GOT3 (cell line): ENCODE results near the gene SLC12A1.
"Not testable (repeated sequence)": the region's sequence is repeated elsewhere in the genome, so short reads cannot be mapped to it uniquely, and the experiment has no call there.

Source experiments
- DNase-seq: peaks from one replicate; lab custom pipeline; 2025; ENCODE audit warnings: mixed read lengths; lab: John Stamatoyannopoulos, UW

SLC12A1 gene

DNA sequence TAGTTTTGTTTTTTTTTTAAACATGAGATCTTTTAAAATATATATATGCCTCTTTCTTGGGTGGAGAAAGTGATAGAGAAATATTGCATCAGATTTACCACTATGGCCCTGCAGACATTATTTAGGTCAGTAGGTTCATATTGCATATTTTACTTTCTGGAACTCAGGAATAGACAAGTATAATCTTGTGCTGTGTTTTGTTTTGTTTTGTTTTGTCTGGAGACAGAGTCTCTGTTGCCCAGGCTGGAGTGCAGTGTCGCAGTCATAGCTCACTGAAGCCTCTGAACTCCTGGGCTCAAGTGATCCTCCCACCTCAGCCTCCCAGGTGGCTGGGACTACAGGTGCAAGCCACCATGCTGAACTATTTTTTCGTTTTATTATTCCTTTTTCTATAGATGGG lies 103.6 kb downstream of the SLC12A1 start:
- DNase-seq: no peak

GRCh38 chr15:48313216-48313615 lies 107.1 kb downstream of the SLC12A1 start:
- no peak for DNase-seq

DNA sequence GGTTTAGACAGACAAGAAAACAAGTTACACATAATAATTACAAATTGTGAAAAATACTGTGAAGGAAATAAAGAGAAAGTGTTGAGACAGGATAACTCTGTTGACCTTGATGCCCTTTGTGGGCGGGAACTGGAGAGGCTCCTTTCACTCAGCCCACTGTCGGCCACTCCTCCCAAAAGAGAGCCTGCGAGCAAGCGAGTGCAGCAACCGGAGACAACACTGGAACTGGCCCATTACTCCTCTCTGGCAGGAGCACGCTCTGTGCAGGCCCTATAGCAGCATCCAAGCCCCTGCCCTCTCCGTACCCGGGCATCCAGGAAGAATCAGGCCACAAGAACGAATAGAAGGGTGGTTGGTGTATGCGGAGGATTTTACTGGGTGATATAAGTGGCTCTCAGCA lies 108.9 kb downstream of the SLC12A1 start:
- DNase-seq: no peak

GRCh38 chr15:48317221-48317620 lies 111.1 kb downstream of the SLC12A1 start:
- no peak for DNase-seq

DNA sequence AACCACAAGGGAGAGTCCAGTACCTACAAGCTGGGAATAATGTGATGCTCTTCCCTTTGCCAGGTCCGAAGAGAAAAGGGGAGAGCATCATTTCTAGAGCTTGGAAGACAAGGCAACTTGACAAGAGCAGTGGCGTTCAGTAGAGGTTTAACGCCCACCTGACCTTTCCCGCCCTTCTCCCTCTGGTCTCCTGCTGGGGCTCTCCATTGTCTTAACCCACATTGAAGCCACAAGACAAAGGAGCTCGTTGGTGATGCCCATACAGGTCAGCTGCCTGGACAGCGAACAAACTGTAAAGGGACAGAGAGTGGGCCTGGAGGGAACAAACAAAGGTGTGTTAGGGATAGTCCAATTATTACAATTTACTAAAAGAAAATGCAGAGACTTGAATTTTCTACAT lies 112.0 kb downstream of the SLC12A1 start:
- DNase-seq: no peak

GRCh38 chr15:48323294-48323693 lies 117.2 kb downstream of the SLC12A1 start:
- no peak for DNase-seq

- DNase-seq: no peak
These were observed 118.8 kb downstream of the SLC12A1 start for GRCh38 chr15:48324949-48325348.

GRCh38 chr15:48325400-48325799 lies 119.3 kb downstream of the SLC12A1 start:
- no peak for DNase-seq

DNA sequence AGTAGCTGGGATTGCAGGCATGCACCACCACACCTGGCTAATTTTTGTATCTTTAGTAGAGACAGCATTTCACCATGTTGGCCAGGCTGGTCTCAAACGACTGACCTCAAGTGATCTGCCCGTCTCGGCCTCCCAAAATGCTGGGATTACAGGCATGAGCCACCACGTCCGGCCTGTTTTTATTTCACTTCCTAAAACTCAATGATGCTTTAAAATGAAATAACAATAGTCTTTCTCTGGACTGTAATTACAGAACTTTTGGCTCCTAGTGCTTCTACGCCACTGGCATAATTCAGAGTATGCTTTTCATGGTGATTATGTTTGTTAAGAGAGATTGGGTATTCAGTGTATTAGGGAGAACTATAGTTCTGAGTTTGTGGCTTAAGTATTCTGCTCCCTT lies 120.1 kb downstream of the SLC12A1 start:
- DNase-seq: not testable (repeated sequence)

- no peak for DNase-seq
These were observed 124.1 kb downstream of the SLC12A1 start for GRCh38 chr15:48330105-48330785.

DNA sequence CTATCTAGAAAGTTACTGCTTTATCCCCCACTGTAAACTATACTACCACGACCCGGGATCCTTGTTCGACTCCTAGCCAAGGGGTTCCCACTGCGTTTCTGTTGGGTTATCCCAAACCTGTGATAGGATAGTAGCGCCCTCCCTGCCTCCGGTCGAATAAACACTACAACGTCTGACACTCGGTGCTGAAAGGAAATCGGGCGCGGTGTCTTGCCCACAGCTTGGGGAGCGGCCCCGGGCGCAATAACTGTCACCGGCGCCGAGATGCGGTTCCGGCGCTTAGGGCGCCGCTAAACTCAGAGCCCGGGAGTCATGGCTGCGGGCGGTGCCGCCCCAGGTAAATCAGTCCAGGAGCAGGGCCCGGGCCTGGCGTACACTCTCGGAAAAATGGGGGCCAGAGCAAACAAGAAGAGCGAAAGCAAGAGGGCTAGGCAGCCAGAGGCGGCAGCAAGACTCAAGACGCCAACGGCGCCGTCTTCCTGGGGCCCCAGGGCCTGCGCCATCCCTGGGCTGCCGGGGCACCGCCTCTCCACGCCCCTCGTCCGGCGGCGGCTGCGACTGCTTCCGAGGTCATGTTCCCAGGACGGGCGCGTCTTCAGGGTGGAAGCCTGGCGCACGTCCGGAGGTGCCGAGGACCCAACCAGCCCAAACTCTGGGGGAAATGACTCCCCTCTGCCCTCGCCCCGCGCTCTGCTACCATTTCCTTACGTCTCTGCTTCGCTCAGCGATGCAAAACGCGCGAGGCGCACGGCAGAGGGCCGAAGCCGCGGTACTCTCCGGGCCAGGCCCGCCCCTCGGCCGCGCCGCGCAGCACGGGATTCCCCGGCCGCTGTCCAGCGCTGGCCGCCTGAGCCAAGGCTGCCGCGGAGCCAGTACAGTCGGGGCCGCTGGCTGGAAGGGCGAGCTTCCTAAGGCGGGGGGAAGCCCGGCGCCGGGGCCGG lies 125.0 kb downstream of the SLC12A1 start, which contains the start of gene DUT:
TSS of gene DUT (plus strand) at position 575 of the 941 bp plus-strand sequence. CDS start at position 662, 87 bp downstream.
- peak; percentile 70 for DNase-seq

DNA sequence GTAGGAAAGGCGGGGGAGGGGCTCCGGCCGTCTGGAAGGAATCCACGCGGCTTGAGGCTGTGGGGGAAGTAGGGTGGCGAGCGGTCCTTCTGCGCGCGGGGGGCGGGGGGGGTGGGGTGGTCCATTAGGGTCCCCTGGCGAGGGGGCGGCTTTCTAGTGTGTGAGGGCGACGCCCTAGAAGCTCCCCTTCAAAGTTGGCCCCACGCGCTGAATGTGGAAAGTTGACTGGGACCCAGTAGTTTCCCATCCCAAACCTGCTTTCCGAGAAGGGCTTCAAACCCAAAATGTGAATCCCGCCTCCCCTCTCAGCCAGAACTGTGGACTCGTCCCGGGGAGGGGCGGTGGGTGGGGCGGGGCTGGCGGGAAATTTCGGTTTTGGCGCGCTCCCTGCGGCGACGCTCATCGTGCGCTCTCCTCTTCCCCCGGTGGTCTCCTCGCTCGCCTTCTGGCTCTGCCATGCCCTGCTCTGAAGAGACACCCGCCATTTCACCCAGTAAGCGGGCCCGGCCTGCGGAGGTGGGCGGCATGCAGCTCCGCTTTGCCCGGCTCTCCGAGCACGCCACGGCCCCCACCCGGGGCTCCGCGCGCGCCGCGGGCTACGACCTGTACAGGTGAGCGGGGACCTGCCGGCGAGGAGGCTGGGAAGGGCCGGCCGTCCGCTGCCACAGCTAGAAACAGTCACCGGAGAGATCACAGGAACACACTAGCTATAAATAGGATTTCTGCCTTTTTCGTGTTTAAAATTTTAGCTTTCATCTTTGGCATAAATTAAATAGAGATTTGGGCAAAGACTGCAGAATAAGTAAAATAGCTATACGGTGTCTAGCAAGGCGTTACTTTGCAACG lies 125.9 kb downstream of the SLC12A1 start:
- no peak for DNase-seq

DNA sequence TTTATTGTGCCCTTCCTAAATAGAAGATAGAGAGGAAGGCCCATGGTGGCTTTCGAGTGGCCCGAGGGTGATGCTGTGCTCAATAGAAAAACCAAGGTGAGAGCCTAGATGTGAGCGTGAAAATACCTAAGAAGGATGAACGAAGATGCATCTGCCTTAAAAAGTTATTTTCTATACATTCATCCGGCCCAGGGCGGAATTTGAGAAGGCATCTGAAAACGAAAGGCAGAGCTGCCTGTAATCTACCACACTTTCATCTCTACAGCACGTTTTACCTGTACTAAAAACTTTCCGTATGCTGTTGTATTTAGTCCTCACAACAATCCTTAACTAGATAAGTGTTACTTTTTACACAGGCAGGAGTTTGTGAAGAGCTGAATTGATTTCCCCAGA lies 126.5 kb downstream of the SLC12A1 start:
- DNase-seq: no peak

DNA sequence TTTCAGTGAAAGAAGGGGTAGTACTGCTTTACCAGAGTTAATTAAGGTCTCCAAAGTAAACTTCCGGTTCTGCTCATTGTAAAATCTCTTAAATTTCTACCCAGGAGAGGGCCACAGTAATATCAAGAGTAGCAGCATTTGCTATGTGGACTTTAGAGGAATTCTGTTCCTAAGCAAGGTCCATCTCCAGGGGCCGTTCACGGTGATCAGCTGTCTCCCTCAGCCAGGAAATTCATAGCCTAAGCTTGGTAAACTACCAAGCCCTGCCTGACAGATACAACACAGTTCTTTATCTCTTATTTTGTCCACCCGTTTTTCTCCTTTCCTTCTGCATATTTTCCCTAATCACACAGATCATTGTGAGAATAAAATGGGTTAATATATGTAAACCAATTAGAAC lies 127.4 kb downstream of the SLC12A1 start:
- DNase-seq: no peak

DNA sequence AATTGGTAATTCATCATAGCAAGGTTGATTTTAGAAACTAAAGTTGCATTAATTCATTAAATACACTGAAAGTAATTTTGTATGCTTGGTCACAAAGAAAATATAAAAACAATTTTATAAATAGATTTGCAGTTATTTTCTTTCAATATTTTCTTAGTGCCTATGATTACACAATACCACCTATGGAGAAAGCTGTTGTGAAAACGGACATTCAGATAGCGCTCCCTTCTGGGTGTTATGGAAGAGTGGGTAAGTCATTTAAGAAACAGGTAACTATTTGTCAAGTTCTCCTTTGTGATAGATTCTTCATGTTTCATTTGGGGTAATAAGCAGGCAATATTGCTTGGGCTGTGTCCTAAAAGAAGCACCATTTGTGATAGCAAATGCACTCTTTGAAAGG lies 128.2 kb downstream of the SLC12A1 start:
- DNase-seq: no peak

GRCh38 chr15:48336940-48337339 lies 130.8 kb downstream of the SLC12A1 start:
- DNase-seq: no peak

GRCh38 chr15:48337607-48338006 lies 131.5 kb downstream of the SLC12A1 start:
- no peak for DNase-seq

GRCh38 chr15:48340111-48340510 lies 134.0 kb downstream of the SLC12A1 start:
- no peak for DNase-seq

DNA sequence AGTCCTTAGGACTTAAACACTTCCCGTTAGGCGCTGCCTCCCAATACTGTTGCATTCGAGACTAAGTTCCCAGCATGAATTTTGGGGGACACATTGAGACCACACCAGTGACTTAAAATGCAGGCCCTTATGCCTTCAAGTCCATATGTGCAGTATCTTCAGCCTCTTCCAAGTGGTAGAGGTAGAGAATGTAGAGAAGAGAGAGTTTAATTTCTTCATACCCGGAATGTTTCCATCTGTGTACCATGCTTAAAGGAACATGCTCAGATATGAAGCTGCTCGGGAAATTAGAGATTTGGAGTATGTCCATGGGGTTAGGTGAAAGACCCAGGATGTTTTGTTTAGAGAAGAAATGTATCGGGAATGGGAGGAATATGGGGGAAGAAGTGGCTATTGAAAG lies 137.8 kb downstream of the SLC12A1 start:
- DNase-seq: no peak

DNA sequence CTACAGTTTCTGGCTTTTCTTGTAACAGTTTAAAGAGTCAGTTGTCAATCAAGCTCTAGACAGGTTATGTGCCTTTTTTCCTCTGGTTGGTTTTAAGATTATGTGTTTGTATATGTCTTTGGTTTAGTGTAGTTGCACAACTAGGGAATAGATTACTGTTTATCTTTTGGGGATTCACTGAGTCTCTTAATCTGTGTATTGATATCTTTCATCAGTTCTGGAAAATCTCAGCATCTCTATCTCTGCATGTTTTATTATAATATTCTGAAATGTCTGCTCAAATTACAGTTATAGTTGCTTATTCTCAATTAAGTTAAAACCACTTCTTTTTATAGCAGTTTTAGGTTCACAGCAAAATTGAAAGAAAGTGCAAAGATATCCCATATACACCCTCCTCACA lies 139.4 kb downstream of the SLC12A1 start:
- DNase-seq: no peak

DNA sequence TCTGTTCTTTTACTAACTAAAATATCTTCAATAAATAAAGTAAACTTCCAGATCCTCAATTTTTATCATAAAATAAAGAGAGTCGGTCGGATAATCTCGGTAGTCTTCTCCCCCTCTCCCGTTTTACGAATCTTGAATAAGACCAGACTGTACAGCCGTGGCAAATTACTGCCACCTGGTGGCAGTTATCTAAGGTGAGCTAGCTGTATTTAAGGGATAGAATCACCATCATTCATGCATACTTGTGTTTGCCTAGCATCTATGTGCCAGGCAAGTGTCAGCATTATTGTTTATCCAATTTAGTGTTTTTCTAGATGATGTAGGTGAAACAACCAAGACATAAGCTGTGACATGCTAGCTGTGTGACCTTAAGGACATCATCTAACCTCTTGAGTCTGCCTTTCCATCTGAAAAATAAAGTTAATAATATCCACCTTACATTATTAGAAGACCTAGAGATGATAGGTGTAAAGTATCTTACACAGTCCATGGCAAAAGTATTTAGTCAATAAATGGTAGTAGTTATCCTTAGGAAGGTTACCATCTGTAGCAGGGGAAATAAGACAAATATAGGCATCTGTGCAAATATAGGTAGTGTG lies 146.5 kb downstream of the SLC12A1 start:
- no peak for DNase-seq
